T-helper 17 cell (primary cell): ENCODE measurements around the gene WEE2. TPM values are rescaled to one million over a fixed set of nuclear protein-coding genes. Genes with fewer than 3 reads are reported as not detected.

Source experiments
- ATAC-seq: fragments of 150-1000 bp; cut with Tn5 transposase; 2 replicates; pipeline ENCODE4 v1.10.0; 2021; ENCODE audit warnings: mild to moderate bottlenecking, moderate library complexity
- DNase-seq, 3 donors: peaks; one replicate each; pipeline versions ENCODE4 v3.0.0 to v3.0.0-alpha.2; 2020 to 2021
- H3K9me3 ChIP-seq: one replicate; pipeline ENCODE4 v1.7.0; 2013; ENCODE audit warnings: low read length, mild to moderate bottlenecking; ENCODE audit not compliant: control insufficient read depth, poor library complexity, severe bottlenecking
- H3K27ac Mint-ChIP-seq: one replicate; pipeline ENCODE4 v1.8.0; 2022; ENCODE audit warnings: mild to moderate bottlenecking, moderate library complexity, mixed read lengths
- H3K27me3 Mint-ChIP-seq: one replicate; pipeline ENCODE4 v1.8.0; 2022; ENCODE audit warnings: mixed read lengths
- H3K36me3 Mint-ChIP-seq: one replicate; pipeline ENCODE4 v1.8.0; 2022; ENCODE audit warnings: low read depth, mixed read lengths
- H3K4me1 Mint-ChIP-seq: one replicate; pipeline ENCODE4 v1.8.0; 2022; ENCODE audit warnings: mild to moderate bottlenecking, mixed read lengths
- H3K4me3 Mint-ChIP-seq: one replicate; pipeline ENCODE4 v1.8.0; 2022; ENCODE audit warnings: mild to moderate bottlenecking, moderate library complexity, mixed read lengths
- total RNA-seq, 4 donors: library from RNA in 2 of 4; stranded (reverse) in 2 of 4; gene quantifications; one replicate each; pipeline ENCODE4 v1.2.3 and lab custom pipeline; 2022 to 2026

The WEE2 gene
- total RNA-seq (not detected), total RNA-seq (lab: John Stamatoyannopoulos, UW) (0 to 0.30 reads per million in 2 donors)

DNA sequence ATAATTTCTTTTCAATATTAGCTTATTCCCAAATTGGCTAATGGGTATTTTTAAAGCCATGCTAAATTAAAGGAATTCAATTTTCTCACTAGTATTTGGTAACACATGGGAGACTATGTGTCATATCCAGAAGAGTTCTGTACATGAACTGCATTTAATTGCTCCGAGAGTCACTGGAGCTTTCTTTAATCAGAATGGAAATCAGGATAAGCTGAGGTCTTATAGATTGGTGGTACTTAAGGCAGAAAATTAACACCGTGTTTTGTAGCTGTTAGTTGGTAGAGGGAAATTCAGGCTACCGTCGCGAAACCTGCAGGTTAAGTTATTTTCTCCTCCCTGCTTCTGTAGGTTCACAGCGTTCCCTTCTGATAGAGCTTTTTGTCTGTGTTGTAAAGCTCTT, at the start of gene WEE2:
Gene WEE2, plus strand, starts transcription at position 3 of the 400 bp plus-strand sequence. CDS start 406 bp downstream, outside the sequence.
- peaks cover 10% of the 10 kb centered on the region for H3K4me1 Mint-ChIP-seq
- ATAC-seq, result no peak

DNA sequence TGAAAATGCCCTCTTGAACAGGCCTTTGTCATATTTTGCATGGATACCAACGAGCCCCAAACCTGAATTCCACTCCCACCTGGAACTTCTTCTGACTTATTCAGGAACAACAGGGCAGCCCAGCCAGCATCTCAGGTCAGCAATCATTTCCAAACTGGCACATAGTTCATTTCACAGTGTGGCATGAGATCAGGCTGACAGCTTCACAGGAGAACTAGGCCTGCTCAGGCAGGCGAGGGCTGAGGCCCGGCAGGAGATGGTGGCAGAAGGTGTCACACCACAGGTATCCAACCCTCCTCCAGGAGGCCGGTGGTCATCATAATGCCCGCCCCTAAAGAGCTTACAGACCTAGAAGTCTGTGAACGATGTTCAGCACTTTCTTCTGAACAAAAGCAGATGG, 48.7 kb upstream of the WEE2 start:
- H3K27me3 Mint-ChIP-seq, result no peaks in the 10 kb centered on the region
- H3K4me3 Mint-ChIP-seq, result no peak overlapping the region
- H3K36me3 Mint-ChIP-seq, result peaks cover 2% of the 10 kb centered on the region
- peaks cover 10% of the 10 kb centered on the region for H3K4me1 Mint-ChIP-seq
- no peaks in the 10 kb centered on the region for H3K9me3 ChIP-seq
- DNase-seq, result no peak
- H3K27ac Mint-ChIP-seq, result peak overlapping the region; percentile 72
- ATAC-seq, result no peak

More for the DNA sequence above, at the start of gene WEE2:
- no peaks in the 10 kb centered on the region for H3K9me3 ChIP-seq
- Mint-ChIP-seq H3K27ac (no peak within 1 kb of the TSS), H3K36me3 (peaks cover 14% of the 10 kb centered on the region), H3K4me3 (no peak within 1 kb of the TSS), H3K27me3 (no peaks in the 10 kb centered on the region)
- DNase-seq, result no peak

DNA sequence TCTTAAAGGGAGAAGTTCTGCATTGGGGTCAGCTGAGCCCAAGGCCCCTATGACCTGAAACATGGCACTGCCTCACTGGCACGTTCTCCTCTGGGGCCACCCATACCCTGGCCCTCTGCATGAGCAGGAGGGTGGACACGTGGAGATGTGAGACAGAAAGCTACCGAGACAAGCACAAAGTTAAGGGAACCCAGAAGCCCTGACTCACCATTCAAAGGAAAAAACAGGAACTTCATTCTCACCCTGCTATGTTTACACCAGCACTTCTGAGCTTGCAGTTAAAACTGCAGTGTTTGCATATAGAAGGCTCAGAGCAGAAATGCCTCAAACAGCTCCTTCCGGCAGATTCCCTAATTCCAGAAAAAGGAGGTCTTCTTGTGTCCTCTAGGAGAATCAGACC, 47.9 kb upstream of the WEE2 start:
- ATAC-seq (peak; percentile 30), DNase-seq (no peak)
- Mint-ChIP-seq H3K4me3 (no peak overlapping the region), H3K36me3 (peaks cover 2% of the 10 kb centered on the region), H3K27ac (peak overlapping the region; percentile 72), H3K4me1 (peaks cover 6% of the 10 kb centered on the region), H3K27me3 (no peaks in the 10 kb centered on the region)
- no peaks in the 10 kb centered on the region for H3K9me3 ChIP-seq

DNA sequence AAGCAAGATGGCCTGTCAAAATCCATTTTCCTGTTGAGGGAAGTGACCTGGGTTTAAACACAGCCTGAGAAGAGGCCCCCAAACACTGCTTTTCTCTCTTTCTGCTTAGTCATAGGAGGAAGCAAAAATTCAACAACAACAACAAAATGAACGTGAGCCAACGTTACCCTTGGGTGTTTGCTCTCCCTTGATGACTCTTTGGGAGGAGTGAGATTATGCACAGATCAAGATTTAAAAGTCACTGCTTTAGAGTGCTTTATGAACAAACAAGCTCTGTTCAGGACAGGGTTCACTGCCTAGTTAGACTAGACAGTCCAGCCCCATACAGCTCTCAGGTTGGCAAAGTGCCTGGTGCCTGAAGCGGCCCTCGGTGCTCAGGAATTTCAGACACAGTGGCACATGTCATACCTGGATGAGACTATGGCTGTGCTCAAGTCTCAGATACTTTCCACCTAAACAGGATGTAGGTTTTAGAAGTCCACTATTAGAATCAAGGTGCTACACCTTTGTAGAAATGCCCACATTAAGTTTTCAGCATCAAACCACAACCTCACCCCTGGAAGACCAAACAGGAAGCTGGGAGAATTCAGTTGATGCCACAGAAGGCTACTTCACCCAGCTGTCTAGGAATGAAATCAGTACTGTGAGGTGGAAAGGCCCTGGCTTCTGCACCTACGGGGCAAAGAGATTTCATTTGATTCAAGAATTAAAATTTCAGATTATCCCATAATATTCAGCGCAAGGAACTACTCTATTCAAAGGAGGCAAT, 44.9 kb upstream of the WEE2 start:
- Mint-ChIP-seq H3K36me3 (peaks cover 9% of the 10 kb centered on the region), H3K4me1 (peaks cover 11% of the 10 kb centered on the region), H3K27ac (peak overlapping the region; percentile 75), H3K27me3 (no peaks in the 10 kb centered on the region), H3K4me3 (no peak overlapping the region)
- DNase-seq (no peak), ATAC-seq (no peak)
- no peaks in the 10 kb centered on the region for H3K9me3 ChIP-seq

DNA sequence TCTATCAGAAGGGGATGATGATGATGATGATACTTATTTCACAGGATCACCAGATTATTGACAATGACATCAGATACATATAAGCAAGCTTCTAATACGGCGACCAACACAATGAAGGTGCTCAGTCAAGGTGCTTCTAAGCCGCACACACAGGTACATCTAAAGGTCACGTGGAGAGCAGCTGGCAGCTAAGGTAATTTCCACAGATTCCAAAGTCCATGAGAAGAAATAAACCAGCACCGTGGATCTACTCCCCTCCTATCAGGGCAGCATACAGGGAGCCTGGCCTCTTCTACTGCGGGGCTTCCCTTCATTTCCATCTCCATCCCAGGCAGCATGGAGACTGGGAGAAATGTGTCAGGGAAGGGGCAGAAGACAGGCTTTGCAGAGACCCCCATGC, 43.7 kb upstream of the WEE2 start:
- no peak overlapping the region for H3K4me3 Mint-ChIP-seq
- DNase-seq, result no peak
- no peaks in the 10 kb centered on the region for H3K27me3 Mint-ChIP-seq
- no peak for ATAC-seq
- H3K9me3 ChIP-seq, result no peaks in the 10 kb centered on the region
- H3K27ac Mint-ChIP-seq, result no peak overlapping the region
- H3K36me3 Mint-ChIP-seq, result peaks cover 12% of the 10 kb centered on the region
- peaks cover 15% of the 10 kb centered on the region for H3K4me1 Mint-ChIP-seq

DNA sequence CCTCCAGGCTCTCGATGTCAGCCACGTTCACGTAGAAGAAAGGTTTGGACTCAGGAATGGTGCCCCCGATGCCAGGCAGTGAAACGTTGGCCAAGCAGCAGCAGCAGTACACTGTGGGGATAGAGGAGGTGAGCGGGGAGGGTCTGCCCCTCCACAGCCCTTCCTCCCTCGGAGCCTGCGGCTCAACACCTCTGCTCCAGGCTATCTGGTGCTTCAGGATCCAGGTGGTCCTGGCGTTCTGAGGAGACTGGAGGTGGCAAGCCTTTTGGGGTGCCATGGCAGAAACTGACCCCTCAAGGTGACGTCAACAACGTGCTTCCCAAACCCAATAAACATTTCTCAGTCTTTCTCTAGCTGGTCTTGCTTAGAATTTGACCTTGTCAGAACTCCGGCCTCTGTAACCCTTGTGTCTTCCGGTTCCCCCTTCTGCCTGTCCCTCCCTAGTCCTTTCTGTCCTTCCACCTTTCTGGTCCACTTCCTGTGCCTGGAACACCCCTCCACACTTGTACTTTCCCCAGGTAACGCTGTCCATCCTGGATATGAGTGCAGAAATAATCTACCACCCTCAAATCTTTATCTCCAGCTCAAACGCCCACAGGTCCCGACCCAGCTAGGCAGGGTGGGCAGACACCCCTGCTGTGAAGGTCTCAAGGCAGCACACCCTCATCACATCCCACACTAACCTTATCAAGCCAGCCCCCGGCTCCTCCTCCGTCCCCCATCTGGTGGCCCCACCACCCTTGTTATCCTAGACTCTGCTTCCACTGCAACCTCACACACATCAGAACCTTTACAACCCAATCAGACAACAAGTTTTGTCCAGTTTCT, 42.7 kb upstream of the WEE2 start:
- H3K36me3 Mint-ChIP-seq, result peaks cover 15% of the 10 kb centered on the region
- H3K27me3 Mint-ChIP-seq, result no peaks in the 10 kb centered on the region
- no peak for DNase-seq
- peak overlapping the region; percentile 86 for H3K27ac Mint-ChIP-seq
- no peaks in the 10 kb centered on the region for H3K9me3 ChIP-seq
- no peak for ATAC-seq
- H3K4me3 Mint-ChIP-seq, result peak overlapping the region; percentile 67
- peaks cover 17% of the 10 kb centered on the region for H3K4me1 Mint-ChIP-seq

DNA sequence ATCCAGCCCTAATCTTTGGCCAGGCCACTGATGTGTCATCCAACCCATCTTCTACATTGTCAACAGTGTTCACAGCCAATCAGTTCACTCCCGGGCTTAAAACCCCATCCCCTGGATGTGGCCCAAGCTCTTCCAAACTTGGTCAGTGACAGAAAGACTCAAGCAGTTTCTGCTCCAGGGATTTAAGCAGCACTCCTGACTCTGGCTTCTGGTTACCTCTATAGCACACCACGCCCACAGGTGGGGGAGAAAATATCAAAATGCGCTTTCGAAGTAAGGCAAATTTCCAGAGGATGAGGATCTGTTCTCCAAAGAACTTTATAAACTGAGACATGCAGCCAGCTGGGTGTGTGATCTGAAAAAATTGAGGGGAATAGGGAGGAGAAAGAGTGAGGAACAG, 42.1 kb upstream of the WEE2 start:
- peak overlapping the region; percentile 86 for H3K27ac Mint-ChIP-seq
- no peaks in the 10 kb centered on the region for H3K27me3 Mint-ChIP-seq
- no peak for DNase-seq
- H3K4me3 Mint-ChIP-seq, result peak overlapping the region; percentile 67
- no peaks in the 10 kb centered on the region for H3K9me3 ChIP-seq
- peaks cover 15% of the 10 kb centered on the region for H3K4me1 Mint-ChIP-seq
- H3K36me3 Mint-ChIP-seq, result peaks cover 12% of the 10 kb centered on the region
- ATAC-seq, result no peak

DNA sequence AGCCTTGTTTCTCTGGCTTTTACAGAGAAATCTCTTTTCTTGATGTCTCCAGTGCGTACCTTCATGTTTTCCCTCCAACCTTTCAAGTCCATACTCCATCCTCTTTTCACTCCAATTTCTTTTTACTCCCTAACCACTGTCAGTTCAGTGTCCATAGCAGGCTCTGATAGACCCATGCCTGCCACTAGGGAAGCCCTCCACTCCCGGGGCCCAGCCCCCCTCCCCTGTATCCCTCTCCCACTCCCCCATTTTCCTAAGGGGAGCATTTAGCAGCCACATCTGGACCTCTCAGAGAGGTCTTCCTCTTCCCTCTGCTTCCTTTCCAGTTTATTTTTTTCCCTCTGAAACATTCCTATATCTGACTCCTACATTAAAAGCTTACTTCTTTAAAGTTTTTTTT, 39.3 kb upstream of the WEE2 start:
- peaks cover 14% of the 10 kb centered on the region for H3K4me1 Mint-ChIP-seq
- ATAC-seq (no peak), DNase-seq (no peak)
- H3K27ac Mint-ChIP-seq, result peak overlapping the region; percentile 68
- no peak overlapping the region for H3K4me3 Mint-ChIP-seq
- H3K36me3 Mint-ChIP-seq, result peaks cover 15% of the 10 kb centered on the region
- no peaks in the 10 kb centered on the region for H3K27me3 Mint-ChIP-seq
- no peaks in the 10 kb centered on the region for H3K9me3 ChIP-seq

DNA sequence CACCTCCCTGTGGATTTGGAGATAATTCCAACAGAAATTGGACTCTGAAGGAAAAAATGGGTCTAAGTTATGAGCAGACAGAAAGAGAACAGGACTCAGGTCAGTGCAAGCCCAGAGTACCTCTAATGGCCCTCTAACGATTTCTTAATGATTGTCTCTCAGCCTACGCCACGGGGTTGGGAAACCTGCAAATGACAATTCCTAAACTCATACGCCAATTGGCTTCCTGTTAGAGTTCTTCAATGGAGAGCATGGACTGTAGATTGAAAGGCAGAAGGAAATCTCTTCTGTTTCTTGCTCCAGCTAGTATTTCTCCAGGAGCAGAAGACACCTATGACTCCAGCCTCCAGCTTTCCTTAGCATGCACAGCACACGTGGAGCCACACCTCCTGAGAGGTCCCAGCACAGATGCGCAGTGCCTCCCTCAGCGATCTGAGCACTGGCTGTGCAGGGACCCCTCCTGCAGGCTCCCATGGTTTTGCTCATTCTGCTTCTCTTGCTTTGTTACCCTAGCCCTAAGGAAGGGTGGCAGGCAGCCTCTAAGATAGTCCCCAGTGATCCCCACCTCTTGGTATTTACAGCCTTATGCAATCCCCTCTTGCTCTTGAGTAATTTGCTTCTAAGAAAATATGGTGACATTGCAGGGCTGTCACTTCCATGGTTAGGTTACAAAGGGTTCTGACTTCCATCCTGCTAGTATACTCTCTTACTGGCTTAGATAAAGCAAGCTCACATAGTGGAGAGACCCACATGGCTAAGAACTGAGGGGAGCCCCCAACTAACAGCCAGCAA, 36.3 kb upstream of the WEE2 start:
- H3K4me1 Mint-ChIP-seq, result peaks cover 13% of the 10 kb centered on the region
- peak overlapping the region; percentile 9 for H3K27ac Mint-ChIP-seq
- H3K27me3 Mint-ChIP-seq, result no peaks in the 10 kb centered on the region
- peaks cover 8% of the 10 kb centered on the region for H3K36me3 Mint-ChIP-seq
- DNase-seq (no peak), ATAC-seq (no peak)
- H3K4me3 Mint-ChIP-seq, result no peak overlapping the region
- H3K9me3 ChIP-seq, result no peaks in the 10 kb centered on the region

DNA sequence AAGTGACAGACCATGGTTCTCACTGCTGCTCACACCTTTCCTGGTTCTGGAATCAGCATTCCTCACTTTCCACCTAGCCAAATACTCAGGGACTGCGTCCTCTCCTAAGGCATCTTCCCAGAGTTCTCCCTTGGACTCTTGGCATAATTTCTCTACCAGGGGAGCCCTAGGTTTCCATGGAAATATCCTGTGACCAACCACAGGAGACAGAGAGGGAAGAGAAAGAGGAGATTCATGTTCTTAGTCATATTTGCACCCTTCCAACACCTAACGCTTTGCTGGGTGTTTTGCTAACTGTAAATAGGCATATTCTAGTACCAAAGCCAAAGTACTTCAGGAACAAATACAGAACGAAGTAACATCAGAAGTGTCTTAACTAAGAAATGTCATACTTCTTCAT, 34.8 kb upstream of the WEE2 start:
- H3K27ac Mint-ChIP-seq, result no peak overlapping the region
- ATAC-seq (no peak), DNase-seq (no peak)
- peaks cover 8% of the 10 kb centered on the region for H3K36me3 Mint-ChIP-seq
- H3K4me1 Mint-ChIP-seq, result peaks cover 13% of the 10 kb centered on the region
- no peaks in the 10 kb centered on the region for H3K27me3 Mint-ChIP-seq
- no peak overlapping the region for H3K4me3 Mint-ChIP-seq
- H3K9me3 ChIP-seq, result no peaks in the 10 kb centered on the region

DNA sequence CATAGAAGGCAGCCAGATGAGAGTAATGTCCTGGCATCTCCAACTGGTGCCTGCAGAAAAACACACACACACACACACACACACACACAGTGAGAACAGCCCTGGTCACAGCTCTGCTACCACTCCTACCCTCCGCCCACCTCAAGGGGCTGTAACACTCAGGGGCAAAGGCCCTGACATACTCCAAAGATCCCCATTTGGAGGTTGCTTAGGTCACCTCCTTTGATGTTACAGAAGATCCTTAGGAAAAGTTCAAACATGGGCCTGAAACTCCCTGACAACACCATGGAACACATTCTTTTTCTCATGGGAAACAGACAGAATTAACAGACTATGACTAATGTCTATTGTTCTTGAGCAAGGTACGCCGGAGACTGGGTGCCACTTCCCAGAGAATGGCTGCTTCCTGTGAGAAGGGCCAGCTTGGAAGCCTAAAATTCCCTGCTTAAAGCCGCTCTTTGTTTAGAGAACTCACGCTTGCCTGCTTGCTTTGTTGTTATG, 33.9 kb upstream of the WEE2 start:
- Mint-ChIP-seq H3K4me3 (no peak overlapping the region), H3K27ac (no peak overlapping the region), H3K4me1 (peaks cover 9% of the 10 kb centered on the region), H3K36me3 (peaks cover 6% of the 10 kb centered on the region), H3K27me3 (no peaks in the 10 kb centered on the region)
- ATAC-seq (no peak), DNase-seq (no peak)
- H3K9me3 ChIP-seq, result no peaks in the 10 kb centered on the region

DNA sequence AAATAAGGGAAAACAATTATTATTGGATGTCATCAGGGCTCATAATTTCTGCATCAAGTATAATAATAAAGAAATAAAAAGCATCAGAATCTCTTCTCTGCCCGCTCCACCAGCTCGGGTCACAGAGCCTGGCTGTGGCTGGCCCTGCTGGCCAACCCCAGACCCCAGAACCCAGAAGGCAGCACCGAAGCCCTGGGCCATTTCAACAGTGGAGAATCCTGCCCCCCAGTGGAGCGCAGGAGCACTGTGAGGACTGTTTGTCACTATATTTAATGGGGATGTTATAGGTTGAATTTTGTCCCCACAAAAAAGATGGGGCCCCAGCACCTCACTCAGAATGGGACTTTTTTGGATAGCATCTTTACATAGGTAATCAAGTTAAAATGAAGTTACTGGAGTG, 33.5 kb upstream of the WEE2 start:
- ATAC-seq, result no peak
- Mint-ChIP-seq H3K36me3 (peaks cover 6% of the 10 kb centered on the region), H3K27ac (no peak overlapping the region), H3K4me3 (no peak overlapping the region), H3K4me1 (peaks cover 9% of the 10 kb centered on the region), H3K27me3 (no peaks in the 10 kb centered on the region)
- no peak for DNase-seq
- H3K9me3 ChIP-seq, result no peaks in the 10 kb centered on the region
